NCI-H2107 treated with DMSO at 0.1 percent for 48 hours (cell line): Measurements from ENCODE around the gene C7orf25.

Experiments used
- DNase-seq: peaks from one replicate; lab custom pipeline; 2025; ENCODE audit not compliant: unreplicated experiment; lab: John Stamatoyannopoulos, UW

C7orf25 gene

GRCh38 chr7:42880392-42880791 is 31.5 kb downstream of the C7orf25 start:
- DNase-seq, result no peak

DNA sequence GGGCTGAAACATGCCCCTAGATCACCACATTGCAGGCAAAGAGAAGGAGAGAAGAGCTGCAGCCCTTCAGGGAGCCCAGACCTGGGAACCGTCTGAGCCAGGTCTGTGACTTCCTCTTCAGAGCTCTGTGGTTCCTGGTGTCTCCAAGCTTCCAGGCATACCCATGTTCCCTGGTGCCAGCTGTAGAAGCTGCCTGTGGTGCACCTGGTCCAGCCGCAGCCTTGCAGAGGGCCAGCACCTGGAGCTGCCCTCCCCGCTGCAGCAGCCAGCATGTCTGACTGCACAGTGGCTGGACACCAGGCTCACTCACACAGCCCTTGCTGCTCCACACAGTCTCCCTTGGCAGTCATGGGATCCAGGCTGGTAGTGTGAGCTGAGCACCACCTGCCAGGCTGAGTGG is 33.6 kb downstream of the C7orf25 start:
- no peak for DNase-seq

DNA sequence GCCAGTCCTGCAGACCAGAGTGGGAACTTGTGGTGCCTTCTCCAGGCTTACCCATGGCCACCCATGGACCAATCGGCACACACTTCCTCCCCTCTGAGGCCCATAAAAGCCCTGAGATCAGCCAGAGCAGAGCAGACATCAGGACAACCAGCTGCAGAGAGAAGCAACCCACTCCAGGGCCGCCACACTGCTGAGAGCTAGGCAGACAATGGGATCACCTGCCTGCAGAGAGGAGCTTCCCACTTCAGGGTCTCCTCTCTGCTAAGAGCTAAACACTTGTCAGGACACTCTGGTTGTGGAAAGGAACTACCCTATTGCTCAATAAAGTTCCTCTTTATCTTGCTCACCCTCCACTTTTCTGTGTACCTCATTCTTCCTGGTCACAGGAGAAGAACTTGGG is 34.0 kb downstream of the C7orf25 start:
- DNase-seq, result no peak

GRCh38 chr7:42876182-42877068 is 35.4 kb downstream of the C7orf25 start:
- DNase-seq, result peak; percentile 38

- DNase-seq, result no peak
These were observed 42.5 kb downstream of the C7orf25 start for GRCh38 chr7:42869131-42870020.

DNA sequence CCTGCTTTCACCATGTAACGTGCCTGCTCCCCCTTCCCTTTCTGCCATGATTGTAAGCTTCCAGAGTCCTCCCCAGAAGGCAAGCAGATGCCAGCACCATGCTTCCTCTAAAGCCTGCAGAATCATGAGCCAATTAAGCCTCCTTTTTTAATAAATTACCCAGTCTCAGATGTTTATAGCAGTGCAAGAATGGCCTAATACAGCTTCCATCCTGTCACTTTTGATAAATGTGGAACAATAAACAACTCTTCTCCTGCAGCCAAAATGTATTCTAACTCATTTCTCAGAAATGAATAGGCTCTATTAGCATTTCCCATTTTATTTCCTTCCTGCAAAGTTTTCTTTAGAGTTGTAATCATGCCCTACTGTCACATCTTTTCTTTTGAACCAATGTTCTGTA is 43.4 kb downstream of the C7orf25 start:
- DNase-seq, result no peak
